A673 (cell line): ENCODE measurements around the gene ITPKB.

Experiments used
- EZH2 ChIP-seq: fragments of 200-600 bp; sonication (generic); IDR thresholded peaks from 2 replicates; pipeline ENCODE4 v1.6.1; 2017; ENCODE audit warnings: borderline replicate concordance, low read depth, mild to moderate bottlenecking, mixed read lengths, antibody characterized with exemption, low read length; ENCODE audit not compliant: poor library complexity, severe bottlenecking
- TF ChIP-seq, protein P1 (sequence below): fragments of 300-800, 200-600 bp; sonication (generic); conservative IDR thresholded peaks from 2 replicates; pipeline ENCODE4 v1.5.1; 2017; ENCODE audit warnings: low read depth, mild to moderate bottlenecking, antibody characterized with exemption, low read length, moderate library complexity, mixed read lengths

DNA sequence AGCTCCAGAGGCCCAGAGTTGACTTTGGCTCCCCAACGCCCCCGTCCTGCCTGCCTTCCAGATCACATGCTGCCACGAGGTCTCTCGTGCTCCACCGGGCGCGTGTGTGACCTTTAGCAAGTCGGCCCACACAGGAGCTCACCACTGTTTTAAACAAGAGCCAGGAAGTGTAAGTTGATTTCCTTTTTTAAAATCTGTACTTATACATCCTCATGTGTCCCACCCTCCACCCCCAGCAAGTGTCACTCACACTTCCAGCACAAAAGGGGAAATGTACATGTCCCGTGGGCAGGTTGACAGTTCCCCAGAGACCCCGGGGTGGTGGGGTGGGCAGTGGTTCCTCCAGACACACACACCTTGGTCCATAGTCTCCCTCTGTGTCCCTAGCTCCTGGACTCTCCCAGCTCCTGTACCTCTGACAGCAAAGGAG is 106.1 kb downstream of the ITPKB start:
- TF ChIP-seq, protein P1, sequence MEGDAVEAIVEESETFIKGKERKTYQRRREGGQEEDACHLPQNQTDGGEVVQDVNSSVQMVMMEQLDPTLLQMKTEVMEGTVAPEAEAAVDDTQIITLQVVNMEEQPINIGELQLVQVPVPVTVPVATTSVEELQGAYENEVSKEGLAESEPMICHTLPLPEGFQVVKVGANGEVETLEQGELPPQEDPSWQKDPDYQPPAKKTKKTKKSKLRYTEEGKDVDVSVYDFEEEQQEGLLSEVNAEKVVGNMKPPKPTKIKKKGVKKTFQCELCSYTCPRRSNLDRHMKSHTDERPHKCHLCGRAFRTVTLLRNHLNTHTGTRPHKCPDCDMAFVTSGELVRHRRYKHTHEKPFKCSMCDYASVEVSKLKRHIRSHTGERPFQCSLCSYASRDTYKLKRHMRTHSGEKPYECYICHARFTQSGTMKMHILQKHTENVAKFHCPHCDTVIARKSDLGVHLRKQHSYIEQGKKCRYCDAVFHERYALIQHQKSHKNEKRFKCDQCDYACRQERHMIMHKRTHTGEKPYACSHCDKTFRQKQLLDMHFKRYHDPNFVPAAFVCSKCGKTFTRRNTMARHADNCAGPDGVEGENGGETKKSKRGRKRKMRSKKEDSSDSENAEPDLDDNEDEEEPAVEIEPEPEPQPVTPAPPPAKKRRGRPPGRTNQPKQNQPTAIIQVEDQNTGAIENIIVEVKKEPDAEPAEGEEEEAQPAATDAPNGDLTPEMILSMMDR, result no peak
- TF ChIP-seq EZH2, result no peak
